Measurements from ENCODE around the gene APLP1. TPM values are rescaled to one million over a fixed set of nuclear protein-coding genes. Genes with fewer than 3 reads are reported as not detected.

APLP1 gene
- total RNA-seq, 1 experiment from 2014 or later = 36.9 TPM

DNA sequence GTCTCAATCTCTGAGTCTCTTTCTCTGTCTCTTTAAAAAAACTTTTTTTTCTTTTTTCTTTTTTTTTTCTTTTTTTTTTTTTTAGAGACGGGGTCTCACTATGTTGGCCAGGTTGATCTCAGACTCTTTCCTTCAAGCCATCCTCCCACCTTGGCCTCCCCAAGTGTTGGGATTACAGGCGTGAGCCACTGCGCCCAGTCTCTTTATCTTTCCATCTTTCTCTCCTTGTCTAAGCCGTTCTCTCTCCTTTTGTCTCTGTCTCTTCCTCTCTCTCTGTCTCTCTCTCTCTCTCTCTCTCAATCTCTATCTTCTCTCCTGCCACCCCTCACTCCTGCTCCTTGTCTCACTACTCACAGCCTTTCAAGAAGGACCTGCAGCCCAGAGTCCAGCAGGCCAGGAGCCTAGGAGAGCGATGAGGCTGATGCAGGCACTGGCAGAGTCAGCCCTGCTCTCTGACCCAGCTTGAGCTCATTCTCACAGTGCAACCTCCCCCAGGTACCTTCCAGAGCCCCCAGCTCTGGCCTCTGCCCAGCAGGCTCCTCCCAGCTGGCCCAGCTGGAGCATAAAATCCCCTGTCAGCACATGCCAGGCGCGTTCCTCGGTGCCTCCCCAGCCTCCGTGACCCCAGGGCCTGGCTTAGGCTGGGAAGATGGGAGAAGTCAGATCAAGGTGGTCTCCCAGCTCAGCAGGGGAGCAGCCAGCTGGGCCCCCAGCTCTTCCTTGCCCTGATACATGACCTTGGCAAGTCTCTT, 16.2 kb upstream of the APLP1 start, which contains the start of gene NPHS1:
Gene NPHS1 (minus strand): TSS at position 476 of the 752 bp plus-strand sequence. CDS start 667 bp downstream, outside the sequence.
- Histone ChIP-seq H2BK5ac (ENCODE audit: insufficient read length, low read length) (no peak within 1 kb of the TSS), H2BK120ac (ENCODE audit: low read depth, low read length, poor library complexity, severe bottlenecking) (no peak within 1 kb of the TSS), H3K4ac (ENCODE audit: low read depth, low read length) (no peak within 1 kb of the TSS), H2BK12ac (ENCODE audit: insufficient read length, low read depth, low read length) (no peak within 1 kb of the TSS), H2BK15ac (ENCODE audit: low read depth, low read length) (no peak within 1 kb of the TSS), H3K79me1 (ENCODE audit: insufficient read depth, low read depth, low read length, poor library complexity, severe bottlenecking) (no peaks in the 10 kb centered on the region), H3K79me2 (ENCODE audit: insufficient read depth, low read length) (no peaks in the 10 kb centered on the region), H2BK20ac (ENCODE audit: low read depth, low read length, poor library complexity, severe bottlenecking) (no peak within 1 kb of the TSS), H4K8ac (replicated peaks; ENCODE audit: insufficient read length, low read depth, low read length) (no peak within 1 kb of the TSS), H3K18ac (ENCODE audit: insufficient read length, low read depth, low read length) (peak within 1 kb of the TSS; percentile 58), H3K27ac (ENCODE audit: insufficient read length, low read depth, low read length) (no peak within 1 kb of the TSS), H4K20me1 (ENCODE audit: control insufficient read depth, insufficient read depth, insufficient read length) (peaks cover 3% of the 10 kb centered on the region), H3K4me1 (ENCODE audit: insufficient read depth, low read length) (no peaks in the 10 kb centered on the region; the same call in 1 of the 2 replicates), H2AFZ (ENCODE audit: low read length) (no peak within 1 kb of the TSS), H3K23ac (ENCODE audit: insufficient read length, low read depth, low read length) (no peak within 1 kb of the TSS), H4K5ac (ENCODE audit: insufficient read length, low read depth, low read length) (no peak within 1 kb of the TSS), H3T11ph (ENCODE audit: low read length) (no peak within 1 kb of the TSS), H3K14ac (ENCODE audit: insufficient read depth, low read length) (no peak within 1 kb of the TSS), H3K56ac (ENCODE audit: insufficient read length, low read depth, low read length) (no peak within 1 kb of the TSS), H4K91ac (ENCODE audit: insufficient read length, low read depth, low read length) (no peak within 1 kb of the TSS), H3K27me3 (ENCODE audit: insufficient read depth, low read length) (peaks cover 2% of the 10 kb centered on the region; the same call in 1 of the 2 replicates), H3K9me3 (ENCODE audit: control insufficient read depth, low read depth, low read length) (no peaks in the 10 kb centered on the region), H3K9ac (ENCODE audit: extremely low read depth, insufficient read length, low read length) (no peak within 1 kb of the TSS), H3K4me2 (ENCODE audit: insufficient read depth, insufficient read length, low read length) (no peak within 1 kb of the TSS), H3K23me2 (ENCODE audit: insufficient read length, low read depth, low read length, poor library complexity, severe bottlenecking) (peaks cover 17% of the 10 kb centered on the region), H2AK5ac (ENCODE audit: insufficient read length, low read length) (no peak within 1 kb of the TSS)
- DNase-seq = no peak
- Mint-ChIP-seq H3K4me3 (peak within 1 kb of the TSS in 1 of 2 experiments; percentile 12; a peak in 1 of 5 replicates), H3K36me3 (ENCODE audit: insufficient read depth in 1 of 3, low read depth in 3 of 3) (no peaks in the 10 kb centered on the region), H3K27ac (no peak within 1 kb of the TSS), H3K4me1 (peaks cover 14 to 34% of the 10 kb centered on the region in 2 experiments), H3K27me3 (ENCODE audit: low read depth) (peaks cover 74% of the 10 kb centered on the region), H3K9me3 (no peaks in the 10 kb centered on the region; a peak in 1 of 5 replicates)
- TF ChIP-seq, protein P1, sequence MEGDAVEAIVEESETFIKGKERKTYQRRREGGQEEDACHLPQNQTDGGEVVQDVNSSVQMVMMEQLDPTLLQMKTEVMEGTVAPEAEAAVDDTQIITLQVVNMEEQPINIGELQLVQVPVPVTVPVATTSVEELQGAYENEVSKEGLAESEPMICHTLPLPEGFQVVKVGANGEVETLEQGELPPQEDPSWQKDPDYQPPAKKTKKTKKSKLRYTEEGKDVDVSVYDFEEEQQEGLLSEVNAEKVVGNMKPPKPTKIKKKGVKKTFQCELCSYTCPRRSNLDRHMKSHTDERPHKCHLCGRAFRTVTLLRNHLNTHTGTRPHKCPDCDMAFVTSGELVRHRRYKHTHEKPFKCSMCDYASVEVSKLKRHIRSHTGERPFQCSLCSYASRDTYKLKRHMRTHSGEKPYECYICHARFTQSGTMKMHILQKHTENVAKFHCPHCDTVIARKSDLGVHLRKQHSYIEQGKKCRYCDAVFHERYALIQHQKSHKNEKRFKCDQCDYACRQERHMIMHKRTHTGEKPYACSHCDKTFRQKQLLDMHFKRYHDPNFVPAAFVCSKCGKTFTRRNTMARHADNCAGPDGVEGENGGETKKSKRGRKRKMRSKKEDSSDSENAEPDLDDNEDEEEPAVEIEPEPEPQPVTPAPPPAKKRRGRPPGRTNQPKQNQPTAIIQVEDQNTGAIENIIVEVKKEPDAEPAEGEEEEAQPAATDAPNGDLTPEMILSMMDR (conservative IDR thresholded peaks at IDR 0.05) = no peak
- no CpG with 5 or more reads among the region's 9 CpGs for WGBS (ENCODE audit: extremely low coverage, insufficient read length, low lambda C conversion rate)
